DND-41 (cell line): Measurements from ENCODE around the gene ARAP1.

Experiments used
- EZH2 ChIP-seq: IDR thresholded peaks from 3 replicates; pipeline ENCODE4 v1.6.1; 2012; ENCODE audit warnings: borderline replicate concordance, low read depth, mild to moderate bottlenecking, moderate library complexity, low read length, inconsistent platforms; ENCODE audit not compliant: severe bottlenecking
- TF ChIP-seq, protein P1 (sequence below): IDR thresholded peaks from 2 replicates; pipeline ENCODE4 v1.5.1; 2012; ENCODE audit warnings: borderline replicate concordance, low read length, moderate library complexity, mild to moderate bottlenecking; ENCODE audit not compliant: poor library complexity, severe bottlenecking; ENCODE audit errors: extremely low read depth

DNA sequence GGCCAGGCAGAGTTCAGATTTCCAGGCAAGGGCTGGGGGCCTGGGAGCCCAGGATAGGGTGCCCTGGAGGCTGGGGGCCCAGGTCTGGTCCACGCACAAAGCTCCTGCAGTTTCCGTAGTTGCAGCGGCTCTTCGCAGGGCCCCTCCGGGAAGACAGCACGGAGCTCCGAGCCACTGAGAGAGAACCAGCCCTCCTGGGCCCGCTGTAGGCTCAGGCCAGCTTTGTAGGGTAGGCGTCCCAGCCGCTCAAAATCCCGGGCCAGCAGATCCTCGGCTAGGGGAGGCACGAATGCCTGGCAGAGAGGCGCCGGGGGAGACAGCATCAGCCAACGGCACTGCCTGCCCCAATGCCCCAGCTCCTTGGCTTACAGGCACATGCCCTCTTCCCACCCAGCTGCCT, 54.4 kb downstream of the ARAP1 start:
- TF ChIP-seq, protein P1, sequence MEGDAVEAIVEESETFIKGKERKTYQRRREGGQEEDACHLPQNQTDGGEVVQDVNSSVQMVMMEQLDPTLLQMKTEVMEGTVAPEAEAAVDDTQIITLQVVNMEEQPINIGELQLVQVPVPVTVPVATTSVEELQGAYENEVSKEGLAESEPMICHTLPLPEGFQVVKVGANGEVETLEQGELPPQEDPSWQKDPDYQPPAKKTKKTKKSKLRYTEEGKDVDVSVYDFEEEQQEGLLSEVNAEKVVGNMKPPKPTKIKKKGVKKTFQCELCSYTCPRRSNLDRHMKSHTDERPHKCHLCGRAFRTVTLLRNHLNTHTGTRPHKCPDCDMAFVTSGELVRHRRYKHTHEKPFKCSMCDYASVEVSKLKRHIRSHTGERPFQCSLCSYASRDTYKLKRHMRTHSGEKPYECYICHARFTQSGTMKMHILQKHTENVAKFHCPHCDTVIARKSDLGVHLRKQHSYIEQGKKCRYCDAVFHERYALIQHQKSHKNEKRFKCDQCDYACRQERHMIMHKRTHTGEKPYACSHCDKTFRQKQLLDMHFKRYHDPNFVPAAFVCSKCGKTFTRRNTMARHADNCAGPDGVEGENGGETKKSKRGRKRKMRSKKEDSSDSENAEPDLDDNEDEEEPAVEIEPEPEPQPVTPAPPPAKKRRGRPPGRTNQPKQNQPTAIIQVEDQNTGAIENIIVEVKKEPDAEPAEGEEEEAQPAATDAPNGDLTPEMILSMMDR, result no peak
- TF ChIP-seq EZH2, result no peak
